IPS-18a (cell line): Measurements from ENCODE around the gene TKTL2.
A peak's percentile ranks its signal among the peaks of the same experiment; 100 is the strongest.

Experiments
- H3K27ac ChIP-seq: one replicate; pipeline ENCODE4 v1.5.1; 2013; ENCODE audit warnings: low read length
- H3K27me3 ChIP-seq: one replicate; pipeline ENCODE4 v1.6.1; 2013; ENCODE audit warnings: mild to moderate bottlenecking, low read length; ENCODE audit not compliant: control insufficient read depth, insufficient read depth
- H3K36me3 ChIP-seq: one replicate; pipeline ENCODE4 v1.6.1; 2013; ENCODE audit warnings: low read depth, low read length; ENCODE audit not compliant: control insufficient read depth
- H3K4me1 ChIP-seq: one replicate; pipeline ENCODE4 v1.6.1; 2013; ENCODE audit warnings: low read depth, low read length; ENCODE audit not compliant: control insufficient read depth
- H3K4me3 ChIP-seq: one replicate; pipeline ENCODE4 v1.5.1; 2013; ENCODE audit warnings: low read length
- H3K9ac ChIP-seq: one replicate; pipeline ENCODE4 v1.6.1; 2013; ENCODE audit warnings: mild to moderate bottlenecking, low read length, moderate library complexity
- H3K9me3 ChIP-seq: one replicate; pipeline ENCODE4 v1.6.1; 2013; ENCODE audit warnings: low read depth, low read length; ENCODE audit not compliant: control insufficient read depth

TKTL2 gene

DNA sequence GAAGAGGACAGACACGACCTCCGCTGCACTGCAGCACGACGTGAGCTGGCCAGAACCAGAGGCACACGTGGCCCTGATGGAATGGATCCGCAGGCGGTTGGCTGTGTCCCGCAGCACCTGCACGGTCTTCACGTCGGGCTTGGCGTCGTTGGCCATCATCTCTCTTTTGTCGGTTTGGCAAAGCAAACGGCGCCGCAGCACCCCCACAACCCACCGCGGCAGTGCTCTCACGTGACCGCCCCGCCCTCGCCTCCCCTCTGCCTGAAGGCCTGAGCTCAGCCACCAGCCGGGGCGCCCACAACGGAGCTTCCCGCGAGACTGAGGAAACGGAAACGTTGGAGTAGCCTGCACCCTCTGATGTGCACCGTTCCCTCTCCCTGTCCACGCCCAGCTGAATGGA is at the start of gene TKTL2:
TSS of gene TKTL2 (minus strand) at position 179 of the 400 bp plus-strand sequence. CDS start at position 159, 20 bp downstream.
- Histone ChIP-seq H3K4me3 (no peak within 1 kb of the TSS), H3K9ac (no peak within 1 kb of the TSS), H3K27me3 (no peaks in the 10 kb centered on the region), H3K27ac (no peak within 1 kb of the TSS), H3K36me3 (no peaks in the 10 kb centered on the region), H3K4me1 (no peaks in the 10 kb centered on the region), H3K9me3 (no peaks in the 10 kb centered on the region)

DNA sequence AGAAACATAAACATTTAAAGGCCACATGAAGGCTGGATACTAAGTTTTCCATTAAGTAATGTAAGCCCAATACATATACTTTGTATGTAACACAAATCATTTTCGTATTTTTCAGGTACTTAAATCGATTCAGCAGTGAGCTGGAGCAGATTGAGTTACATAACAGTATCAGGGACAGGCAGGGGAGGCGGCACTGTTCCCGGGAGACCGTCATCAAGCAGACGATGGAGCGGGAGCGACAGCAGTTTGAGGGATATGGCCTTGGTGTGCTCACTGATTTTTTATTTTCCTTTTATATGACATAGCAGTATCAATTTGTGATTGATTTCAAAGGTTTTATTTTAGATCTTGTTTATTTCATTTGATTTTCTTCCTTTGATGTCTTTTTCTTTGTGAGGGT is 41.6 kb upstream of the TKTL2 start:
- no peak overlapping the region for H3K9ac ChIP-seq

DNA sequence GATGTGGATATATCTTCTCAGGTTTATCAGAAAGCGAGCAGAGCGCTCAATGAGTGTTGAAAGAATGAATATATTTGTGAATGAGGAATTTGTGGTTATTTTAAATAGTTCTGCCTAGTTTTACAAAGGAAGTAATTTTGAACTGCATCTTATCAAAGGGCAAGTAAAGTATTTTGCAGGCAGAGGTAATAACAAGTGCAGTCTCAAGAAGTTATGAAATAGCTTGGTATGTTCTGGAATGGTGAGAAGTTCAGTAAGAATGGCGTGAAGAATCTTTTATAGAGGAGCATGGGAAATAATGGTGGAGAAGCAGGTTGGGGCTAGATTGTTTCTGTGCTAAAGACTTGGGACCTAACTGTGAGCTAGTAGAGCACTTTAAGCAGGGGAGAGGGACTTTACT is 31.8 kb upstream of the TKTL2 start:
- H3K9me3 ChIP-seq: no peaks in the 10 kb centered on the region
- no peak overlapping the region for H3K4me3 ChIP-seq
- H3K27me3 ChIP-seq: no peaks in the 10 kb centered on the region
- no peak overlapping the region for H3K27ac ChIP-seq
- no peaks in the 10 kb centered on the region for H3K4me1 ChIP-seq
- no peak overlapping the region for H3K9ac ChIP-seq
- peaks cover 32% of the 10 kb centered on the region for H3K36me3 ChIP-seq

More for the DNA sequence above, 41.6 kb upstream of the TKTL2 start:
- no peak overlapping the region for H3K4me3 ChIP-seq
- no peaks in the 10 kb centered on the region for H3K9me3 ChIP-seq
- H3K4me1 ChIP-seq: no peaks in the 10 kb centered on the region
- no peaks in the 10 kb centered on the region for H3K27me3 ChIP-seq
- H3K27ac ChIP-seq: no peak overlapping the region
- H3K36me3 ChIP-seq: peaks cover 78% of the 10 kb centered on the region

- H3K27me3 ChIP-seq: no peaks in the 10 kb centered on the region
- peaks cover 4% of the 10 kb centered on the region for H3K4me1 ChIP-seq
- no peak overlapping the region for H3K9ac ChIP-seq
- H3K9me3 ChIP-seq: no peaks in the 10 kb centered on the region
- no peak overlapping the region for H3K27ac ChIP-seq
- peaks cover 6% of the 10 kb centered on the region for H3K36me3 ChIP-seq
- H3K4me3 ChIP-seq: no peak overlapping the region
Observed at GRCh38 chr4:163500586-163500985, 27.0 kb upstream of the TKTL2 start.

DNA sequence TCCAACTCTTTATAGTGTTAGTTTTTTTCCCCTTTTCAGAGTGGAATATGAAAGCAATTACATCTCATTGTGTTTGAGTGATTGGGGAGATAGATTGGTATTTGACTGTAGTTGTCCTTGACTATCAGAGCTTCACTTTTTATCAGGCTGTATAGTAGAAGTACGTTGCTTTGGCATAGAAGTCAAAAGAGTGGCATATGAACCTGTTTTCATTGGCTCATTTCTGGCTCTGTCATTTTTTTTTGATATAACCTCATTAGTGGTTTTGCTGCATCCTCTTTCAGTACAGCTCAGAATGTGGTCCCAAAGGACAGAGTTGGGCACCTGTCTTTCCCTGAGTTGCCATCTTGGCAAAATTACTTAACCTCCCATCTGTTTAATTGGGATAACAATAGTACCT is 22.3 kb upstream of the TKTL2 start:
- Histone ChIP-seq H3K4me1 (peaks cover 4% of the 10 kb centered on the region), H3K27me3 (no peaks in the 10 kb centered on the region), H3K9ac (peak overlapping the region; percentile 99), H3K36me3 (peaks cover 6% of the 10 kb centered on the region), H3K4me3 (peak overlapping the region; percentile 94), H3K27ac (no peak overlapping the region), H3K9me3 (no peaks in the 10 kb centered on the region)

GRCh38 chr4:163494360-163495241 is 21.0 kb upstream of the TKTL2 start, which contains the start of gene TMA16:
TSS of gene TMA16 (plus strand) at chr4:163494690. CDS start at chr4:163494802, 112 bp downstream.
- peak within 1 kb of the TSS; percentile 94 for H3K4me3 ChIP-seq
- H3K27me3 ChIP-seq: no peaks in the 10 kb centered on the region

DNA sequence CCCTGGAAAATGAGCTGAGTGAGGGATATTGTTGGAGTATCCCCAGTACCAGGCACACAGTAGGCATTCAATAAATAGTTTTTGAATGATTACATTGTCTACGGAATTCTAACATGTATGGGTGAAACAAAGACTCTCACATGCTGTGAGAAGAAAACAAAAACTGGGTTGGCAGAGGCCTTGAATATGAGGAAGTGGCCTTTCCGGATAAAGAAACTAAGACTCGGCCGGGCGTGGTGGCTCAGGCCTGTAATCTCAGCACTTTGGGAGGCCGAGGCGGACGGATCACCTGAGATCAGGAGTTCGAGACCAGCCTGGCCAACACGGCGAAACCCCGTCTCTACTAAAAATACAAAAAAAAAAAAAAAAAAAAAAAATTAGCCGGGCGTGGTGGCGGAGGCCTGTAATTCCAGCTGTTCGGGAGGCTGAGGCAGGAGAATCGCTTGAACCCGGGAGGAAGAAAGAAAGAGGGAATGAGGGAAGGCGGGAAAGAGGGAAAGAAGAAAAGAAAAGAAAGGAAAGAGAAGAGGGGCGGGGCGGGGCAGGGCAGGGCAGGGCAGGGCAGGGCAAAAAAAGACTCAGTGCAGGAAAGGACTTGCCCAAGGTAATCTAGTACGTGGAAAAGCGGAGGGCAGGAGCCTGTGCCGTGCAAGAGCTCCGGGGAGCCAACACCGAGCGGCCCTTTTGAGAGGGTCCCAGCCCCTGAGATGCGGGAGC is 20.2 kb upstream of the TKTL2 start:
- H3K9me3 ChIP-seq: no peaks in the 10 kb centered on the region
- no peaks in the 10 kb centered on the region for H3K27me3 ChIP-seq
- H3K9ac ChIP-seq: peak overlapping the region; percentile 99
- H3K36me3 ChIP-seq: peaks cover 6% of the 10 kb centered on the region
- H3K27ac ChIP-seq: no peak overlapping the region
- peak overlapping the region; percentile 94 for H3K4me3 ChIP-seq
- peaks cover 4% of the 10 kb centered on the region for H3K4me1 ChIP-seq

More at GRCh38 chr4:163494360-163495241, 21.0 kb upstream of the TKTL2 start, which contains the start of gene TMA16:
- Histone ChIP-seq H3K9me3 (no peaks in the 10 kb centered on the region), H3K36me3 (peaks cover 6% of the 10 kb centered on the region), H3K9ac (peak within 1 kb of the TSS; percentile 99), H3K27ac (peak within 1 kb of the TSS; percentile 94), H3K4me1 (peaks cover 4% of the 10 kb centered on the region)

GRCh38 chr4:163492951-163493504 is 19.5 kb upstream of the TKTL2 start:
- Histone ChIP-seq H3K4me3 (no peak overlapping the region), H3K27ac (no peak overlapping the region), H3K9ac (no peak overlapping the region), H3K27me3 (no peaks in the 10 kb centered on the region), H3K4me1 (peaks cover 4% of the 10 kb centered on the region), H3K9me3 (no peaks in the 10 kb centered on the region), H3K36me3 (peaks cover 6% of the 10 kb centered on the region)

DNA sequence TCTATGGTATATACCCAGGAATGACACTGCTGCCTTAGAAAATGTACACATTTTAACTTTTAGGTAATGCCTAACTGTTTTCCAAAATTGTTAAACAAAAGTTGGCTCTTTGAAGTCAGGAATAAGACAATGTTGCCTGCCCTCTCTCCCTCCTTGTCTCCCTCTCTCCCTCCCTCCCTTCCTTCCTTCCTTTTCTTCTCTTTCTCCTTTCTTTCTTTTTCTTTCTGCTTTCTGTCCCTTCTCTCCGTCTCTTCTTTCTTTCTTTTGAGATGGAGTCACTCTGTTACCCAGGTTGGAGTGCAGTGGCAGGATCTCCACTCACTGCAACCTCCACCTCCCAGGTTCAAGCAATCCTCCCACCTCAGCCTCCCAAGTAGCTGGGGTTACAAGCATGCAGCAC is 16.4 kb upstream of the TKTL2 start:
- no peak overlapping the region for H3K9ac ChIP-seq
- no peaks in the 10 kb centered on the region for H3K27me3 ChIP-seq
- H3K4me3 ChIP-seq: no peak overlapping the region
- no peaks in the 10 kb centered on the region for H3K36me3 ChIP-seq
- H3K9me3 ChIP-seq: no peaks in the 10 kb centered on the region
- H3K27ac ChIP-seq: no peak overlapping the region
- peaks cover 3% of the 10 kb centered on the region for H3K4me1 ChIP-seq

GRCh38 chr4:163486321-163486720 is 12.8 kb upstream of the TKTL2 start:
- Histone ChIP-seq H3K4me1 (peaks cover 4% of the 10 kb centered on the region), H3K4me3 (no peak overlapping the region), H3K9ac (no peak overlapping the region), H3K36me3 (no peaks in the 10 kb centered on the region), H3K27me3 (no peaks in the 10 kb centered on the region), H3K9me3 (no peaks in the 10 kb centered on the region), H3K27ac (no peak overlapping the region)

DNA sequence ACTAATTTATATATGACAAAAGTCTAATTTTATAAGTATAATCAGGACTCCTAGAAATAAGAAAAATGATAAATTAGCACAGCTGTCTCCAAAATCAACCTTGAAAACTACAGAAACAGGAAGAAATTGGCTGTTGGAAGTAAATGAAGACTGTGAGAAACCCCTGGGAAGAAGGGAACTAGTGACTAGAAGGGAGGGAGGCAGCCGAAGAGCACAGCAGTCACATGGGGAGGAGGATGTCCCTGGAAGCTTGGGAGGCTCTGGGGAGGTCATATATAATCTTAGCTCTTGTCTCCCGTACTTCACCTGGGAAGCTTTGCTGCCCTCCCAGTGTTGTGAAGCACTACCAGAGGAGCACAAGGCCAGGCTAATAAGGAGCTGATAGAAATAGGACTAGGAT is 12.0 kb upstream of the TKTL2 start:
- Histone ChIP-seq H3K27ac (no peak overlapping the region), H3K9me3 (no peaks in the 10 kb centered on the region), H3K36me3 (no peaks in the 10 kb centered on the region), H3K27me3 (no peaks in the 10 kb centered on the region), H3K4me3 (no peak overlapping the region), H3K9ac (no peak overlapping the region), H3K4me1 (peaks cover 4% of the 10 kb centered on the region)
